Fibroblast of lung (primary cell): ENCODE measurements around the gene TMEM190. TPM values are rescaled to one million over a fixed set of nuclear protein-coding genes. Genes with fewer than 3 reads are reported as not detected.
A peak's percentile ranks its signal among the peaks of the same experiment; 100 is the strongest.
"Not testable (repeated sequence)": the region's sequence is repeated elsewhere in the genome, so short reads cannot be mapped to it uniquely, and the experiment has no call there.

Source experiments
- DNase-seq, 2 donors: peaks; one replicate each; pipeline versions ENCODE4 v3.0.0 to v3.0.0-alpha.2; 2010; ENCODE audit warnings: low read depth in 2 of 2
- H2AFZ ChIP-seq: 2 replicates; pipeline ENCODE4 v1.5.1; 2012; ENCODE audit warnings: low read length, control low read depth, inconsistent platforms
- H3K27ac ChIP-seq: 2 replicates; pipeline ENCODE4 v1.5.1; 2011; ENCODE audit warnings: low read length, control low read depth; ENCODE audit not compliant: insufficient read depth
- H3K27me3 ChIP-seq: 2 replicates; pipeline ENCODE4 v1.5.1; 2011; ENCODE audit warnings: mild to moderate bottlenecking, low read length; ENCODE audit not compliant: control insufficient read depth, insufficient read depth
- H3K36me3 ChIP-seq: 2 replicates; pipeline ENCODE4 v1.5.1; 2011; ENCODE audit warnings: low read length; ENCODE audit not compliant: control insufficient read depth, insufficient read depth
- H3K4me1 ChIP-seq: 2 replicates; pipeline ENCODE4 v1.5.1; 2011; ENCODE audit warnings: low read length; ENCODE audit not compliant: control insufficient read depth, insufficient read depth; ENCODE audit errors: extremely low read depth
- H3K4me2 ChIP-seq: 2 replicates; pipeline ENCODE4 v1.5.1; 2011; ENCODE audit warnings: low read length, control low read depth; ENCODE audit not compliant: insufficient read depth; ENCODE audit errors: extremely low read depth
- H3K4me3 ChIP-seq, 4 experiments: fragments of 200-600 bp in 1 of 4; sonication (generic) in 1 of 4; replicated peaks in 1 of 4; 2 replicates each; pipeline ENCODE4 v1.5.1; 2011 to 2016; ENCODE audit warnings: low read length in 4 of 4, low read depth in 3 of 4, mild to moderate bottlenecking in 3 of 4, control low read depth in 2 of 4, inconsistent platforms in 1 of 4, mixed read lengths in 1 of 4; ENCODE audit not compliant: insufficient read depth in 1 of 4; ENCODE audit errors: control extremely low read depth in 1 of 4
- H3K79me2 ChIP-seq: 2 replicates; pipeline ENCODE4 v1.5.1; 2012; ENCODE audit warnings: mild to moderate bottlenecking, low read length, inconsistent platforms; ENCODE audit not compliant: control insufficient read depth, insufficient read depth
- H3K9ac ChIP-seq: 2 replicates; pipeline ENCODE4 v1.5.1; 2011; ENCODE audit warnings: mild to moderate bottlenecking, low read length, control low read depth; ENCODE audit not compliant: insufficient read depth
- H3K9me3 ChIP-seq: 2 replicates; pipeline ENCODE4 v1.5.1; 2012; ENCODE audit warnings: low read depth, low read length; ENCODE audit not compliant: control insufficient read depth, insufficient read depth
- H4K20me1 ChIP-seq: 2 replicates; pipeline ENCODE4 v1.5.1; 2011; ENCODE audit warnings: low read length; ENCODE audit not compliant: control insufficient read depth, insufficient read depth; ENCODE audit errors: extremely low read depth
- EZH2 ChIP-seq: IDR thresholded peaks from 2 replicates; pipeline ENCODE4 v1.5.1; 2012; ENCODE audit warnings: low read length, control low read depth, mild to moderate bottlenecking; ENCODE audit errors: missing control alignments
- polyA plus RNA-seq, 2 donors: library from polyadenylated mRNA; depleted of rRNA in 1 of 2; stranded (reverse) in 1 of 2; unstranded in 1 of 2; fragments of >200 nt; gene quantifications; 2 replicates each; pipeline ENCODE4 v1.2.1, GENCODE V29; 2011 to 2012; ENCODE audit warnings: missing spikeins in 1 of 2
- total RNA-seq: library from RNA; depleted of rRNA; stranded (reverse); fragments of >200 nt; gene quantifications from 2 replicates; pipeline ENCODE4 v1.2.1, GENCODE V29; 2014
- TF ChIP-seq, protein P1 (sequence below), 2 donors: IDR thresholded peaks in 1 of 2; conservative IDR thresholded peaks in 1 of 2; 1 replicate in 1 of 2; 2 replicates in 1 of 2; pipeline ENCODE4 v1.5.1; 2011 to 2012; ENCODE audit warnings: low read length in 2 of 2, control low read depth in 1 of 2, inconsistent platforms in 1 of 2, low read depth in 1 of 2, mild to moderate bottlenecking in 1 of 2

TMEM190 gene
- total and polyA plus RNA-seq, 2 donors (not counting 1 experiment from before 2014, with no cell fraction given): 0.14 TPM; not detected in 1

DNA sequence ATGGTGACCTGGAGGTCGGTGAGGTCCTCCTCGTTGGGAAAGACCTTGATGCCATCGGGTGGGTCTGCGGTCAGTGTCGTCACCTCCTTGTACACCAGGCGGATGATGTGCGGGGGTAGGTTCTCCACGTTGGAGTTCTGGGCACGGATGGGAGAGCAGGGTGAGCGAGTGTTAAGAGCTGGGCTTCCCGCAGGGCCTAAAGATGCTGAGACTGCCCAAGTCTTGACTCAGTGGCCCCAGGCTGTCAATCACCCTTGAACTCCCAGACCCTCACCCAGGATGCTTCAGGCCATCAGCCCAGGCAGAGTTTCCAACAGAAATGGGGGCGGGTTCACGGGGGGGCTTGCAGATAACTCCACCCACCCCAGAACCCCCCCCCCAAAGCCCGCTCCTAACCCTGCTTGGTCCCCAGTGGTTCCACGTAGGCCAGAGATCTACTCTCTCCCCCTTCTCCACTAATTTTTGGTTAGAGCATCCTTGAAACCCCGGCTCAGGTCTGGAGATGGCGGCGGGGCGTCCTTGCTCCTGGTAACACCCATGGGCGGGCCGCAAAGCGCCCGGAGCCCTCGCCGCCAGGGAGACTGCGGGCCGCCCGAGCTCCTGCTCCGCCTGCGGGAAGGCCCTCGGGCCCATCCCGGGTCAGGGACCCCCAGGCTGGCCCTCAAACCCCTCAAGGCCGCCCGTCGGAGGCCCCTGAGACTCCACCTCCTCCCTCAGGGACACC, 30.4 kb downstream of the TMEM190 start:
- Histone ChIP-seq H3K4me1 (peaks cover 19% of the 10 kb centered on the region), H3K36me3 (peaks cover 17% of the 10 kb centered on the region), H3K9me3 (no peaks in the 10 kb centered on the region), H3K4me2 (peak overlapping the region; percentile 100), H3K9ac (peak overlapping the region; percentile 94), H3K27ac (peak overlapping the region; percentile 98), H4K20me1 (peaks cover 2% of the 10 kb centered on the region), H3K4me3 (peak overlapping the region; percentile 71 to 92 (median 81)), H3K79me2 (peaks cover 38% of the 10 kb centered on the region), H3K27me3 (no peaks in the 10 kb centered on the region), H2AFZ (no peak overlapping the region)
- DNase-seq: peak in 1 of 2 donors; percentile 37
- TF ChIP-seq EZH2: no peak
- TF ChIP-seq, protein P1, sequence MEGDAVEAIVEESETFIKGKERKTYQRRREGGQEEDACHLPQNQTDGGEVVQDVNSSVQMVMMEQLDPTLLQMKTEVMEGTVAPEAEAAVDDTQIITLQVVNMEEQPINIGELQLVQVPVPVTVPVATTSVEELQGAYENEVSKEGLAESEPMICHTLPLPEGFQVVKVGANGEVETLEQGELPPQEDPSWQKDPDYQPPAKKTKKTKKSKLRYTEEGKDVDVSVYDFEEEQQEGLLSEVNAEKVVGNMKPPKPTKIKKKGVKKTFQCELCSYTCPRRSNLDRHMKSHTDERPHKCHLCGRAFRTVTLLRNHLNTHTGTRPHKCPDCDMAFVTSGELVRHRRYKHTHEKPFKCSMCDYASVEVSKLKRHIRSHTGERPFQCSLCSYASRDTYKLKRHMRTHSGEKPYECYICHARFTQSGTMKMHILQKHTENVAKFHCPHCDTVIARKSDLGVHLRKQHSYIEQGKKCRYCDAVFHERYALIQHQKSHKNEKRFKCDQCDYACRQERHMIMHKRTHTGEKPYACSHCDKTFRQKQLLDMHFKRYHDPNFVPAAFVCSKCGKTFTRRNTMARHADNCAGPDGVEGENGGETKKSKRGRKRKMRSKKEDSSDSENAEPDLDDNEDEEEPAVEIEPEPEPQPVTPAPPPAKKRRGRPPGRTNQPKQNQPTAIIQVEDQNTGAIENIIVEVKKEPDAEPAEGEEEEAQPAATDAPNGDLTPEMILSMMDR (conservative IDR thresholded peaks at IDR 0.05 in 1 of 2, IDR thresholded peaks at IDR 0.05 in 1 of 2; ENCODE audit: low read depth in 1 of 2, low read length in 2 of 2): no peak

DNA sequence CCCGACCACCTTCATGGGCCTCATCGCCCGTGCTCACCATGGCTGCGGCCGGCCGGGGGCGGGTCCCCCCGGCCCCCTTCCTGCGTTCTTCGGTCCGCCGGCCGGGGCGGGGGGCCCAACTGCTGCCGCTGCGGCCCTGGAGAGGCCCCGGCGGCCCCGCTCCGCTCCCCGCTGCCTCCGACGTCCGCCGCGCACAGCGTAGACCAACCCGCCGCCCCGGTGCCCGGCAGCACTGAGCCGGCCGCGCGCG, 30.8 kb downstream of the TMEM190 start, which contains the start of gene UBE2S:
UBE2S (minus strand) TSS at position 239 of the 250 bp plus-strand sequence; CDS start at position 40, 199 bp downstream.
- H3K27me3 ChIP-seq, H3K9me3 ChIP-seq, DNase-seq, H4K20me1 ChIP-seq: not testable (repeated sequence)
- peaks cover 17% of the 10 kb centered on the region for H3K36me3 ChIP-seq
- H3K9ac ChIP-seq: peak within 1 kb of the TSS; percentile 94
- H2AFZ ChIP-seq: peak within 1 kb of the TSS; percentile 98
- peak within 1 kb of the TSS; percentile 71 to 92 (median 81) for H3K4me3 ChIP-seq
- peaks cover 36% of the 10 kb centered on the region for H3K79me2 ChIP-seq
- H3K4me2 ChIP-seq: peak within 1 kb of the TSS; percentile 100
- peaks cover 19% of the 10 kb centered on the region for H3K4me1 ChIP-seq
- H3K27ac ChIP-seq: peak within 1 kb of the TSS; percentile 98

DNA sequence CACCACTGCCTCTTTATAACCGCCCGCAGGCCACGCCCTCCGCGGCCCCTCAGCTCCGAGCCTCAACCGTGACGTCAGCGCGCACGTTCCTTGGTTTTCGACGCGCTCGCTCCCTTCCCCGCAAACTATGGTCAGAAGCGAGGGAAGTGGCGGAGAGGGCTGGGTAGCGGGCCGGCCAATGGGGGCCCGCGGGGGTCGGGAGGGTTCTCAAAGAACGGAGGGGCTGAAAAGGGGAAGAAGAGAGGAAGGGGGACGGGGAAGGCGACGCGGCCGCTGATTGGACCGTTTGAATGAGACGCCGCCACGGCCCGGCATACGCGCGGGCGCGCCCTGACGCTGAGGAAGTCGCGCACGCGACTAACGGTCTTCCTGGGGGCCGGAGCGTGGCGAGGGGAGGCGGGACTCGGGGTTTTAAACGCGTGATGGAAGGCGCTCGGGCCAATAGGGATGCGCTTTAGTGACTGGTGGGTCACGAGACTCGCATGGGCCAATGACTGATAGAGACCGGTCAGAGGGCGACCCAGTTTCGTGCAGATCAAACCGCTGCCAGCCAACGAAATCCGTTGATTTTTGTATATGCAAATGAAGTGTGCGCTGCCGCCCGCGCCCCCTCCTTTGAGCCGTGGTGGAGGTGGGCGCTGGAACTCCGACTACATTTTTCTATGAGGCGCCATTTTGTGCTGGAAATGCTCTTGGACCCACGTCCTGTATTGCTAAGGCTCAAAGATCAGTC, 31.3 kb downstream of the TMEM190 start:
- peak; percentile 99 for DNase-seq
- Histone ChIP-seq H3K4me3 (peak overlapping the region; percentile 43 to 92 (median 72)), H3K9ac (peak overlapping the region; percentile 94), H3K36me3 (peaks cover 17% of the 10 kb centered on the region), H4K20me1 (peaks cover 2% of the 10 kb centered on the region), H3K27me3 (no peaks in the 10 kb centered on the region), H3K4me1 (peaks cover 19% of the 10 kb centered on the region), H3K9me3 (no peaks in the 10 kb centered on the region), H2AFZ (peak overlapping the region; percentile 98), H3K4me2 (peak overlapping the region; percentile 92), H3K27ac (peak overlapping the region; percentile 98), H3K79me2 (peaks cover 35% of the 10 kb centered on the region)
- TF ChIP-seq EZH2: no peak
- TF ChIP-seq, protein P1 (conservative IDR thresholded peaks at IDR 0.05 in 1 of 2, IDR thresholded peaks at IDR 0.05 in 1 of 2; ENCODE audit: low read depth in 1 of 2, low read length in 2 of 2): no peak
